Uterus (tissue), 4 donors: ENCODE data around the gene N4BP2L2. TPM values are rescaled to one million over a fixed set of nuclear protein-coding genes. Genes with fewer than 3 reads are reported as not detected.
A peak's percentile ranks its signal among the peaks of the same experiment; 100 is the strongest.

Experiments used
- DNase-seq, 2 donors: peaks; one replicate each; pipeline ENCODE4 v3.0.0-alpha.2; 2019 to 2020
- H3K27ac ChIP-seq, 2 donors: fragments of 200-600 bp; sonication (generic); 1 replicate in 1 of 2; 2 replicates in 1 of 2; pipeline ENCODE4 v1.5.1; 2016 to 2018
- H3K27me3 ChIP-seq, 2 donors: fragments of 200-600 bp; sonication (generic); one replicate each; pipeline ENCODE4 v1.5.1; 2018 to 2019; ENCODE audit warnings: control low read depth in 1 of 2
- H3K36me3 ChIP-seq, 2 donors: fragments of 200-600 bp; sonication (generic); one replicate each; pipeline ENCODE4 v1.5.1; 2019; ENCODE audit warnings: control low read depth in 1 of 2
- H3K4me1 ChIP-seq, 2 donors: fragments of 200-600 bp; sonication (generic); one replicate each; pipeline ENCODE4 v1.5.1; 2018 to 2019; ENCODE audit warnings: control low read depth in 1 of 2
- H3K4me3 ChIP-seq, 2 donors: fragments of 200-600 bp; sonication (generic); 1 replicate in 1 of 2; 2 replicates in 1 of 2; pipeline ENCODE4 v1.5.1; 2018 to 2019; ENCODE audit warnings: mild to moderate bottlenecking in 1 of 2
- H3K9me3 ChIP-seq, 2 donors: fragments of 200-600 bp; sonication (generic); one replicate each; pipeline ENCODE4 v1.5.1; 2019; ENCODE audit warnings: control low read depth in 1 of 2
- POLR2A ChIP-seq, 2 donors: fragments of 450-650 bp; IDR thresholded peaks; one replicate each; pipeline ENCODE4 v1.6.1; 2016; ENCODE audit warnings: antibody characterized with exemption in 2 of 2, mild to moderate bottlenecking in 1 of 2, moderate library complexity in 1 of 2
- intact Hi-C: fragments of 100-400 bp; cut with DNase I; formaldehyde crosslinking; loops from one replicate; pipeline ENCODE4 v1.15.1; 2023; ENCODE audit warnings: low total_unique reads
- total RNA-seq, 4 donors: library from RNA; depleted of rRNA in 3 of 4; stranded (reverse); fragments of >200 nt in 3 of 4; gene quantifications; one replicate each; pipeline versions ENCODE4 v1.1.0 to v1.2.4, GENCODE V29; 2014 to 2023
- TF ChIP-seq, protein P1 (sequence below), 4 experiments: fragments of 200-600 bp in 2 of 4; fragments of 450-650 bp in 2 of 4; sonication (generic) in 2 of 4; IDR thresholded peaks; one replicate each; pipeline ENCODE4 v1.5.1; 2016 to 2019; ENCODE audit warnings: antibody characterized with exemption in 4 of 4, mild to moderate bottlenecking in 2 of 4, moderate library complexity in 1 of 4
- donor health status: DM: yes; HTN: yes; CAD: no.

Gene N4BP2L2
- total RNA-seq, 4 donors from 2014 or later = 187 to 288 (median 233) TPM

DNA sequence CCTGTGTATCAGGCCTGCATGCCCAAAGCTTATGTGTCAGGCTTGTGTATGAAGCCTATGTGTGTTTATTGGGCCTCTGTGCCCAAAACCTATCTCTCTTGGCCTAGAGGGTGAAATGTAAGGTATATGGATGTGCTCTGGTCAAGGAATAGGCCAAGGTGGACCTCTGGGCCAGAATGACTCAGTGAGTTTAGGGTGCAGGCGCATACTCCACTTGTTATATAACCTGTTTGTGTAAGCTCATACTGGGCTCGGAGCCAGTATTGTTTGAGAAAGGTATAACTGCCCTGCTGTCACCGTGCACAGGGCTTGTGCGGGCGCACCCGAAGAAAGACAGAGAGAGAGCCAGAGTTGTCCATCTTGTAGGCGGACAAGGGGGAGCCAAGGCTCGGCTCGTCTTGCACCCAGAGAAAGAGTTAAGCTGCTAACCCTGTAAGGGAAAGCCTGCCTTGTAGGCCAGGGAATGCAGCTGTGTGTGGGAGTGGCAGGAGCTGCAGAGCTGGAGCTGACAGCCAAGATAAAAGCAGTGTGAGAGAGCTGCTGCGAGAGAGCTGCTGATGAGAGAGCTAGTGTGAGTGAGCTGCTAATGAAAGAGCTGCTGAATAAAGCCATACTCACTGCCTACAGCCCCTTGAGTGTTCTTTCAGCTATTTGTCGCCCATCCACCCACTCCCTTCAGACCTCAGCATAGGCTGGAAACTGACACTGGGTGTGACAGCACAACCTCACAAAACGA is 67.2 kb downstream of the N4BP2L2 start:
- TF ChIP-seq, protein P1, sequence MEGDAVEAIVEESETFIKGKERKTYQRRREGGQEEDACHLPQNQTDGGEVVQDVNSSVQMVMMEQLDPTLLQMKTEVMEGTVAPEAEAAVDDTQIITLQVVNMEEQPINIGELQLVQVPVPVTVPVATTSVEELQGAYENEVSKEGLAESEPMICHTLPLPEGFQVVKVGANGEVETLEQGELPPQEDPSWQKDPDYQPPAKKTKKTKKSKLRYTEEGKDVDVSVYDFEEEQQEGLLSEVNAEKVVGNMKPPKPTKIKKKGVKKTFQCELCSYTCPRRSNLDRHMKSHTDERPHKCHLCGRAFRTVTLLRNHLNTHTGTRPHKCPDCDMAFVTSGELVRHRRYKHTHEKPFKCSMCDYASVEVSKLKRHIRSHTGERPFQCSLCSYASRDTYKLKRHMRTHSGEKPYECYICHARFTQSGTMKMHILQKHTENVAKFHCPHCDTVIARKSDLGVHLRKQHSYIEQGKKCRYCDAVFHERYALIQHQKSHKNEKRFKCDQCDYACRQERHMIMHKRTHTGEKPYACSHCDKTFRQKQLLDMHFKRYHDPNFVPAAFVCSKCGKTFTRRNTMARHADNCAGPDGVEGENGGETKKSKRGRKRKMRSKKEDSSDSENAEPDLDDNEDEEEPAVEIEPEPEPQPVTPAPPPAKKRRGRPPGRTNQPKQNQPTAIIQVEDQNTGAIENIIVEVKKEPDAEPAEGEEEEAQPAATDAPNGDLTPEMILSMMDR (IDR thresholded peaks at IDR 0.05) = no peak
- TF ChIP-seq POLR2A (IDR thresholded peaks at IDR 0.05) = no peak
- Histone ChIP-seq H3K27ac (peak overlapping the region; percentile 3 to 68), H3K36me3 (no peaks in the 10 kb centered on the region), H3K4me1 (peaks cover 0 to 3% of the 10 kb centered on the region in 2 donors), H3K27me3 (no peaks in the 10 kb centered on the region), H3K9me3 (no peaks in the 10 kb centered on the region), H3K4me3 (no peak overlapping the region)
- intact Hi-C loops = no loop called here
- peak; percentile 47 to 75 for DNase-seq

DNA sequence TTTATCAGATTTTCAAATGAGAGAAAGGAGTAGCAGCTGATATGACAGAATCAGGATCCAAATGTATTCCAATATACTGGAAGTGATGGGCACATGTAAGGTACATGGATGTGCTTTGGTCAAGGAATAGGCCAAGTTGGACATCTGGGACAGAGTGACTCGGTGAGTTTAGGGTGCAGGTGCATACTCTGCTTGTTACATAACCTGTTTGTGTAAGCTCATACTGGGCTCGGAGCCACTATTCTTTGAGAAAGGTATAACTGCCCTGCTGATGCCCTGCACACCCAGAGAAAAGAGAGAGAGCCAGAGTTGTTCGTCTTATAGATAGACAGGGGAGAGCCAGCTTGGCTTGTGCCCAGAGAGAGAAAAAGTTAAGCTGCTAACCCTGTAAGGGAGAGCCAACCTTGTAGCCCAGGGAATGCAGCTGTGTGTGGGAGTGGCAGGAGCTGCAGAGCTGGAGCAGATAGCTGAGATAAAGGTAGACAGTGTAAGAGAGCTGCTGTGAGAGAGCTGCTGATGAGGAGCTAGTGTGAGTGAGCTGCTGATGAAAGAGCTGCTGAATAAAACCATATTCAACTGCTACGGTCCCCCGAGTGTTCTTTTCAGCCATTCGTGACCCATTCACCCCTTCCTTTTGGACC is 70.0 kb downstream of the N4BP2L2 start:
- Histone ChIP-seq H3K9me3 (no peaks in the 10 kb centered on the region), H3K4me3 (no peak overlapping the region), H3K27ac (no peak overlapping the region), H3K36me3 (no peaks in the 10 kb centered on the region), H3K4me1 (peaks cover 0 to 3% of the 10 kb centered on the region in 2 donors), H3K27me3 (no peaks in the 10 kb centered on the region)
- TF ChIP-seq POLR2A (IDR thresholded peaks at IDR 0.05) = no peak
- TF ChIP-seq, protein P1 (IDR thresholded peaks at IDR 0.05) = no peak
- intact Hi-C loops = no loop called here
- no peak for DNase-seq

DNA sequence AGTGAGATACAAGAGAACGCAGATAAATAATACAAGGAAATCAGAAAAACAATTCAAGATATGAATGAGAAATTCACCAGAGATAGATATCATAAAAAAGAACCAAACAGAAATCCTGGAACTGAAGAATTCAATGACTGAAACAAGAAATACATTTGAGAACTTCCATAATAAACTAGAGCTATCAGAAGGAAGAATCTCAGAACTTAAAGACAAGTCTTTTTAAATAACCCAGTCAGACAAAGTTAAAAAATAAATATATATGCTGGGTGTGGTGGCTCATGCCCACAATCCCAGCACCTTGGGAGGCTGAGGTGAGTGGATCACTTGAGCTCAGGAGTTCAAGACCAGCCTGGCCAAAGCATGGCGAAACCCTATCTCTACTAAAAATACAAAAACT is 82.0 kb downstream of the N4BP2L2 start:
- peaks cover 0 to 25% of the 10 kb centered on the region in 2 donors for H3K9me3 ChIP-seq
- no peaks in the 10 kb centered on the region for H3K36me3 ChIP-seq
- H3K27ac ChIP-seq = no peak overlapping the region
- no peaks in the 10 kb centered on the region for H3K4me1 ChIP-seq
- no peak for DNase-seq
- H3K4me3 ChIP-seq = no peak overlapping the region
- H3K27me3 ChIP-seq = no peaks in the 10 kb centered on the region
- no peak for TF ChIP-seq POLR2A (IDR thresholded peaks at IDR 0.05)
- TF ChIP-seq, protein P1 (IDR thresholded peaks at IDR 0.05) = no peak
- intact Hi-C loops = no loop called here

DNA sequence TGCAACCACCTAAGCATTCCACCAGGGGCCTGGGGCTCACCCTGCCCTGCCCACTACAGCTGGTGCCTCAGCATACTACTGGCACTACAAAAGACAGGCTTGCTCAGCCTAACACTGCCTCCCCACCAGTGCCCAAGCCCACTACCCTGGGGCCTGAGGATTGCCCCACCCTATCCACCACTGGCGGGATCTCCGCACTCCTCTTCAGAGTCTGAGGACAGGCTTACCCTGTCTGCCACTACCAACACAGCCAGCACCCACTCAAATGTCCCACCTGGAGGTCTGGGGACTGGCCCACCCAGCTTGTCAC is 83.0 kb downstream of the N4BP2L2 start:
- Histone ChIP-seq H3K9me3 (peaks cover 0 to 20% of the 10 kb centered on the region in 2 donors), H3K4me1 (no peaks in the 10 kb centered on the region), H3K27me3 (no peaks in the 10 kb centered on the region), H3K4me3 (no peak overlapping the region), H3K36me3 (no peaks in the 10 kb centered on the region), H3K27ac (no peak overlapping the region)
- intact Hi-C loops = no loop called here
- no peak for TF ChIP-seq POLR2A (IDR thresholded peaks at IDR 0.05)
- TF ChIP-seq, protein P1 (IDR thresholded peaks at IDR 0.05) = no peak
- DNase-seq = no peak

DNA sequence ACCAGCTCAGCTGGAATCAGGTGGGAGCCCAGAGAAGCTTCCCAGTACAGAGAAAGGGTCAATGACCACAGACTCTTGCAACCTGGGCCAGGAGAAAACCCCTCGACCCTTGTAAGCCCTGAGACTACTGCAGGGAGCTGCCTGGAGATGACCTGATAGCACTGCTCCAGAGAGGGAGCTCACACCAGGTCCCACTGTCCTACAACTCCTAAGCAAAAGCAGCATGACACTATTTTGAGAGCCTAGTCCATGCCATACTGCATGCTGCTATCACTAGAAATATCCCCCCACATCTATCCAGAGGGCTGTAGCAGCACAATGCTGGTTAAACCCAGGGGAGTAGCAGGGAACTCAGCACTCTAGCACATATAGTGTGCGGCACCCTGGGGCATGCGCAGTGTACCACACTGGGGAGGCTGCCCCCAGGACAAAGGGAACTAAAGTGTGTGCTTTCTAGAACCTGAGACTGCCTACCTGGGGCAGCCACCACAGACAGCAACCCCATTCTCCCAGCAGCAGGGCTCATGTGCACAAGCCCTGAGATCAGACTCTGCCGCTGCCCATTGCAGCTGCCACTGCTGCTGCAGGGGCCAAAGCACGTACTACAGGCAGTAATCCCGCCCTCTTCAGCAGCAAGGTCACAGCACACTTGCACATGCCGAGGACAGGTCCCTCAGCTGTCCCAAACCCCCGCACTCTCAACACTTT is 83.6 kb downstream of the N4BP2L2 start:
- intact Hi-C loops = no loop called here
- no peak for DNase-seq
- Histone ChIP-seq H3K4me1 (no peaks in the 10 kb centered on the region), H3K9me3 (peaks cover 0 to 19% of the 10 kb centered on the region in 2 donors), H3K36me3 (no peaks in the 10 kb centered on the region), H3K27me3 (no peaks in the 10 kb centered on the region), H3K27ac (no peak overlapping the region), H3K4me3 (no peak overlapping the region)
- TF ChIP-seq POLR2A (IDR thresholded peaks at IDR 0.05) = no peak
- TF ChIP-seq, protein P1 (IDR thresholded peaks at IDR 0.05) = no peak
